ENCODE results near the gene CASP14. TPM values are rescaled to one million over a fixed set of nuclear protein-coding genes. Genes with fewer than 3 reads are reported as not detected.

The CASP14 gene
- not detected in 2 replicates for total RNA-seq

DNA sequence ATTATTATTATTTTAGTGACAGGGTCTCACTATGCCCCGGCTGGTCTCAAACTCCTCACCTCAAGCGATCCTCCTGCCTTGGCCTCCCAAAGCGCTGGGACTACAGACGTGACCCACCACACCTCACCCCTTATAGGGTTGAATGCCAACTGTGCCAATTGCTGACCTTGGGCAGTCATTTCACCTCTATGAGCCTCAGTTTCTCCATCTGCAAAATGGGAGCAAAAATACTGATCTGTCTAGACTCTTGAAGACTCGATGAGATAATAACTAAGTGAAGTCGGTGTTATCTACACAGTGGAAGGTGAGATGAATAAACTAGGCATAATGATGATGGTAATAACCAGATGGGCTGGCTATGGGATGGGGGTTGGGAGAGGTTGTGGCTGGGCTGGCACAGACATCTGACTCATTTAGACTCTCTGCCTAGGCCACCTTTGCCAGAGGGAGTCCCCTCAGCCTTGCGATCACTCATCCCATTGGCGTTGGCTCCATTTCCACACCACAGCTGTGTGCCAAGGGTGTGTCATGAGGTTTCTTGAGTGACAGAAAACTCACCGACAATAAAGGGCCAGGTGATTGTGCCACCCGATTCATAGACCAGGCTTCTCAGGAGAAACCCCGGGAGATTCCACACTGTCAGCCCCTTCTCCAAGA lies at the start of gene CASP14:
Gene CASP14 (plus strand): TSS at position 596 of the 657 bp plus-strand sequence. CDS start 2,772 bp downstream, outside the sequence.

DNA sequence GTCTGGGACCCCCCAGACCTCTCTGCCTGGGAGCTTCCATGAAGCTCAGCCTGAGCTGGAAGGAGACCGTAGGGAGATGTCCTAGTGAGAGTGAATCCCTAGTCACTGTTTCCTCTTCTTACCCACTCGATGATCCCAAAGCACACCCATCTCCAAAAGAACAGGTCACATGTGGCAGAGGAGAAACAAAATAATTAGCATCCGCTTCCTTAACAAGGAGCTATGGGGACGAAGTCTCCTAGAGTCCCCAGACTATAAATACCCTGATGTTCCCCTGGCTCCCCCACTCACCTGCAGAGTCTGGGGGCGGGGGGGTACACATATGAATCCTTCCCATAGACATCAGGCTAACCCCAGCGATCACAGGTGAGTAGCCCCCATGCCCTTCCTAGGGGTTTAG lies 32.6 kb downstream of the CASP14 start, which contains the start of gene OR1I1:
Gene OR1I1 (plus strand): TSS at position 301 of the 400 bp plus-strand sequence. CDS start 4,855 bp downstream, outside the sequence.

GRCh38 chr19:15107061-15108010 lies 58.1 kb downstream of the CASP14 start, which contains the start of gene SYDE1:
SYDE1 (plus strand) TSS chr19:15107401; CDS start chr19:15107434, 33 bp downstream.

Other genes with a start within 250 kb of the CASP14 start
- not detected in 2 replicates for gene OR7A5, start 214.3 kb upstream of the CASP14 start, total RNA-seq
- gene OR7C1, start 214.3 kb upstream of the CASP14 start, total RNA-seq: not detected in 2 replicates
- not detected in 2 replicates for gene OR7A10, start 200.6 kb upstream of the CASP14 start, total RNA-seq
- not detected in 2 replicates for gene OR7A17, start 163.3 kb upstream of the CASP14 start, total RNA-seq
- gene OR7C2, start 108.0 kb upstream of the CASP14 start, total RNA-seq: not detected in 2 replicates
- not detected in 2 replicates for gene SLC1A6, start 69.6 kb upstream of the CASP14 start, total RNA-seq
- not detected in 2 replicates for gene OR1I1, start 32.7 kb downstream of the CASP14 start, total RNA-seq
- gene SYDE1, start 57.9 kb downstream of the CASP14 start, total RNA-seq: 14.0 and 19.2 TPM in 2 replicates
- 0.22 and 0.80 TPM in 2 replicates for gene NOTCH3, start 151.5 kb downstream of the CASP14 start, total RNA-seq
- not detected in 2 replicates for gene EPHX3, start 183.0 kb downstream of the CASP14 start, total RNA-seq

Measured in thoracic aorta endothelial cell (primary cell).